Skeletal muscle satellite cell (primary cell): Measurements from ENCODE around the gene AVPR2.

Source experiments
- H3K27me3 ChIP-seq: 2 replicates; pipeline ENCODE4 v1.7.0; 2013; ENCODE audit warnings: low read length; ENCODE audit not compliant: control insufficient read depth, insufficient read depth
- H3K36me3 ChIP-seq: 2 replicates; pipeline ENCODE4 v1.7.0; 2013; ENCODE audit warnings: mild to moderate bottlenecking, control low read depth, low read length; ENCODE audit not compliant: insufficient read depth
- H3K4me1 ChIP-seq: 2 replicates; pipeline ENCODE4 v1.7.0; 2013; ENCODE audit warnings: low read length; ENCODE audit not compliant: control insufficient read depth, insufficient read depth
- H3K4me2 ChIP-seq: 2 replicates; pipeline ENCODE4 v1.7.0; 2013; ENCODE audit warnings: mild to moderate bottlenecking, low read length
- H3K4me3 ChIP-seq: 2 replicates; pipeline ENCODE4 v1.7.0; 2013; ENCODE audit warnings: low read length
- H3K9ac ChIP-seq: 2 replicates; pipeline ENCODE4 v1.7.0; 2013; ENCODE audit warnings: mild to moderate bottlenecking, low read depth, low read length, moderate library complexity
- H3K9me3 ChIP-seq: replicated peaks from 2 replicates; pipeline ENCODE4 v1.7.0; 2013; ENCODE audit warnings: mild to moderate bottlenecking, control low read depth, low read length

Gene AVPR2

GRCh38 chrX:153873282-153874084 is 31.0 kb upstream of the AVPR2 start:
- no peak overlapping the region for H3K4me3 ChIP-seq
- H3K4me1 ChIP-seq, result no peaks in the 10 kb centered on the region
- no peaks in the 10 kb centered on the region for H3K36me3 ChIP-seq
- H3K4me2 ChIP-seq, result no peak overlapping the region
- no peaks in the 10 kb centered on the region for H3K9me3 ChIP-seq
- no peak overlapping the region for H3K9ac ChIP-seq
- H3K27me3 ChIP-seq, result peaks cover 25% of the 10 kb centered on the region

GRCh38 chrX:153874085-153874365 is 30.4 kb upstream of the AVPR2 start:
- H3K9me3 ChIP-seq, result no peaks in the 10 kb centered on the region
- no peak overlapping the region for H3K9ac ChIP-seq
- H3K36me3 ChIP-seq, result no peaks in the 10 kb centered on the region
- H3K4me1 ChIP-seq, result no peaks in the 10 kb centered on the region
- H3K27me3 ChIP-seq, result peaks cover 26% of the 10 kb centered on the region
- H3K4me2 ChIP-seq, result no peak overlapping the region
- no peak overlapping the region for H3K4me3 ChIP-seq

- Histone ChIP-seq H3K36me3 (no peaks in the 10 kb centered on the region), H3K27me3 (peaks cover 31% of the 10 kb centered on the region), H3K4me3 (no peak overlapping the region), H3K9ac (no peak overlapping the region), H3K9me3 (no peaks in the 10 kb centered on the region), H3K4me2 (no peak overlapping the region), H3K4me1 (no peaks in the 10 kb centered on the region)
These were observed 29.9 kb upstream of the AVPR2 start for GRCh38 chrX:153874366-153875125.

GRCh38 chrX:153875391-153876111 is 28.9 kb upstream of the AVPR2 start:
- Histone ChIP-seq H3K4me1 (no peaks in the 10 kb centered on the region), H3K9ac (no peak overlapping the region), H3K36me3 (no peaks in the 10 kb centered on the region), H3K4me2 (no peak overlapping the region), H3K27me3 (peaks cover 39% of the 10 kb centered on the region), H3K9me3 (no peaks in the 10 kb centered on the region), H3K4me3 (no peak overlapping the region)

- no peak overlapping the region for H3K4me2 ChIP-seq
- no peak overlapping the region for H3K4me3 ChIP-seq
- no peak overlapping the region for H3K9ac ChIP-seq
- H3K9me3 ChIP-seq, result no peaks in the 10 kb centered on the region
- no peaks in the 10 kb centered on the region for H3K4me1 ChIP-seq
- no peaks in the 10 kb centered on the region for H3K36me3 ChIP-seq
- H3K27me3 ChIP-seq, result peaks cover 45% of the 10 kb centered on the region
These were observed 28.4 kb upstream of the AVPR2 start for GRCh38 chrX:153876112-153876491.

- no peak overlapping the region for H3K4me3 ChIP-seq
- H3K4me2 ChIP-seq, result no peak overlapping the region
- no peaks in the 10 kb centered on the region for H3K36me3 ChIP-seq
- H3K9ac ChIP-seq, result no peak overlapping the region
- no peaks in the 10 kb centered on the region for H3K4me1 ChIP-seq
- peaks cover 55% of the 10 kb centered on the region for H3K27me3 ChIP-seq
- H3K9me3 ChIP-seq, result no peaks in the 10 kb centered on the region
These were observed 26.8 kb upstream of the AVPR2 start for GRCh38 chrX:153877571-153878261.

GRCh38 chrX:153878345-153878744 is 26.1 kb upstream of the AVPR2 start:
- no peak overlapping the region for H3K4me2 ChIP-seq
- no peak overlapping the region for H3K9ac ChIP-seq
- H3K27me3 ChIP-seq, result peaks cover 52% of the 10 kb centered on the region
- no peaks in the 10 kb centered on the region for H3K36me3 ChIP-seq
- no peaks in the 10 kb centered on the region for H3K4me1 ChIP-seq
- no peaks in the 10 kb centered on the region for H3K9me3 ChIP-seq
- H3K4me3 ChIP-seq, result no peak overlapping the region

- Histone ChIP-seq H3K9ac (no peak overlapping the region), H3K4me1 (no peaks in the 10 kb centered on the region), H3K4me2 (no peak overlapping the region), H3K27me3 (peaks cover 51% of the 10 kb centered on the region), H3K9me3 (no peaks in the 10 kb centered on the region), H3K36me3 (no peaks in the 10 kb centered on the region), H3K4me3 (no peak overlapping the region)
These were observed 25.4 kb upstream of the AVPR2 start for GRCh38 chrX:153878969-153879653.

- Histone ChIP-seq H3K36me3 (no peaks in the 10 kb centered on the region), H3K4me1 (no peaks in the 10 kb centered on the region), H3K9me3 (no peaks in the 10 kb centered on the region), H3K9ac (no peak overlapping the region), H3K4me2 (no peak overlapping the region), H3K27me3 (peaks cover 58% of the 10 kb centered on the region), H3K4me3 (no peak overlapping the region)
These were observed 24.6 kb upstream of the AVPR2 start for GRCh38 chrX:153879741-153880439.

- Histone ChIP-seq H3K36me3 (no peaks in the 10 kb centered on the region), H3K4me2 (no peak overlapping the region), H3K9ac (no peak overlapping the region), H3K27me3 (peaks cover 64% of the 10 kb centered on the region), H3K9me3 (no peaks in the 10 kb centered on the region), H3K4me3 (no peak overlapping the region), H3K4me1 (no peaks in the 10 kb centered on the region)
These were observed 24.0 kb upstream of the AVPR2 start for GRCh38 chrX:153880440-153880815.
